Sigmoid colon (tissue), 7 donors: ENCODE data around the gene ADK. TPM values are rescaled to one million over a fixed set of nuclear protein-coding genes. Genes with fewer than 3 reads are reported as not detected.

ENCODE experiments used
- DNase-seq: peaks from one replicate; pipeline ENCODE4 v3.0.0-alpha.2; 2019
- H3K27ac ChIP-seq, 4 donors: fragments of 200-600 bp; sonication (generic); one replicate each; pipeline ENCODE4 v1.5.1; 2016 to 2019; ENCODE audit warnings: mild to moderate bottlenecking in 1 of 4
- H3K27me3 ChIP-seq, 3 donors: fragments of 200-600 bp; sonication (generic); one replicate each; pipeline ENCODE4 v1.5.1; 2019; ENCODE audit warnings: mild to moderate bottlenecking in 1 of 3
- H3K36me3 ChIP-seq, 4 donors: fragments of 200-600 bp; sonication (generic); one replicate each; pipeline ENCODE4 v1.5.1; 2016 to 2019
- H3K4me1 ChIP-seq, 4 donors: fragments of 200-600 bp; sonication (generic); one replicate each; pipeline ENCODE4 v1.5.1; 2017 to 2019
- H3K4me3 ChIP-seq, 4 donors: fragments of 200-600 bp; sonication (generic); one replicate each; pipeline ENCODE4 v1.5.1; 2017 to 2019; ENCODE audit warnings: mild to moderate bottlenecking in 2 of 4, moderate library complexity in 1 of 4
- H3K9me3 ChIP-seq, 4 donors: fragments of 200-600 bp in 3 of 4; sonication (generic) in 3 of 4; one replicate each; pipeline versions ENCODE4 v1.5.1 to v1.6.1; 2013 to 2019
- CTCF ChIP-seq, 4 experiments: fragments of 450-650 bp in 3 of 4; fragments of 200-600 bp in 1 of 4; IDR thresholded peaks; one replicate each; pipeline ENCODE4 v1.5.1; 2016 to 2019; ENCODE audit warnings: antibody characterized with exemption in 4 of 4, mild to moderate bottlenecking in 3 of 4, moderate library complexity in 2 of 4
- EP300 ChIP-seq, 4 donors: sonication (generic); formaldehyde crosslinking; IDR thresholded peaks; one replicate each; pipeline ENCODE4 v1.6.1; 2017; ENCODE audit warnings: antibody characterized with exemption in 4 of 4
- POLR2A ChIP-seq, 2 donors: fragments of 450-650 bp; IDR thresholded peaks; one replicate each; pipeline ENCODE4 v1.6.1; 2016; ENCODE audit warnings: antibody characterized with exemption in 2 of 2, mild to moderate bottlenecking in 2 of 2, moderate library complexity in 2 of 2
- POLR2AphosphoS5 ChIP-seq, 4 donors: sonication (generic); formaldehyde crosslinking; IDR thresholded peaks; one replicate each; pipeline ENCODE4 v1.6.1; 2017; ENCODE audit warnings: antibody characterized with exemption in 4 of 4
- WGBS, 2 donors: extraction: QIAGEN DNeasy Blood & Tissue Kit; methylation state at CpG; one replicate each; pipeline ENCODE4 v1.1.7; 2013; 5-methylcytosine and 5-hydroxymethylcytosine counted together
- intact Hi-C: fragments of 100-400 bp; cut with DNase I; formaldehyde crosslinking; loops from one replicate; pipeline ENCODE4 v1.15.1; 2023
- polyA plus RNA-seq, 3 donors: library from polyadenylated mRNA; stranded (reverse); fragments of 200-250 nt; gene quantifications; one replicate each; pipeline ENCODE4 v1.2.3, GENCODE V29; 2013
- total RNA-seq, 4 donors: library from RNA; depleted of rRNA; stranded (reverse); fragments of >200 nt; gene quantifications; one replicate each; pipeline ENCODE4 v1.1.0, GENCODE V29; 2016
- donor health status: healthy with polysubstance abuse.
- donor health status: Bipolar disorder and iron deficiency.
- donor health status: healthy.

Gene ADK
- total and polyA plus RNA-seq, 7 donors = 15.2 to 31.3 (median 25.3) TPM

- no peak overlapping the region for H3K4me3 ChIP-seq
- no peak for DNase-seq
- peak overlapping the region in 1 of 4 donors; percentile 17 for H3K27ac ChIP-seq
- H3K36me3 ChIP-seq = no peaks in the 10 kb centered on the region
- H3K9me3 ChIP-seq = no peaks in the 10 kb centered on the region
- H3K27me3 ChIP-seq = no peaks in the 10 kb centered on the region
- no peak for TF ChIP-seq POLR2A (IDR thresholded peaks at IDR 0.05)
- no peak for TF ChIP-seq POLR2AphosphoS5 (IDR thresholded peaks at IDR 0.05)
- no peak for TF ChIP-seq EP300 (IDR thresholded peaks at IDR 0.05)
- TF ChIP-seq CTCF (IDR thresholded peaks at IDR 0.05) = no peak
- H3K4me1 ChIP-seq = peaks cover 0 to 13% (median 5%) of the 10 kb centered on the region in 4 donors
- intact Hi-C loops = no loop called here
- WGBS, 2 donors = 91% methylated on average over 4 of the region's 4 CpGs
Measured at GRCh38 chr10:74500026-74500704, 349.1 kb downstream of the ADK start.

GRCh38 chr10:74500816-74501215 is 349.8 kb downstream of the ADK start:
- peak overlapping the region in 1 of 4 donors; percentile 17 for H3K27ac ChIP-seq
- H3K27me3 ChIP-seq = no peaks in the 10 kb centered on the region
- DNase-seq = no peak
- no peaks in the 10 kb centered on the region for H3K9me3 ChIP-seq
- TF ChIP-seq POLR2A (IDR thresholded peaks at IDR 0.05) = no peak
- no peak for TF ChIP-seq POLR2AphosphoS5 (IDR thresholded peaks at IDR 0.05)
- TF ChIP-seq CTCF (IDR thresholded peaks at IDR 0.05) = no peak
- TF ChIP-seq EP300 (IDR thresholded peaks at IDR 0.05) = no peak
- intact Hi-C loops = no loop called here
- H3K4me3 ChIP-seq = no peak overlapping the region
- H3K36me3 ChIP-seq = no peaks in the 10 kb centered on the region
- H3K4me1 ChIP-seq = peaks cover 0 to 13% (median 5%) of the 10 kb centered on the region in 4 donors

- no peak overlapping the region for H3K4me3 ChIP-seq
- TF ChIP-seq POLR2AphosphoS5 (IDR thresholded peaks at IDR 0.05) = no peak
- no peak for TF ChIP-seq POLR2A (IDR thresholded peaks at IDR 0.05)
- TF ChIP-seq CTCF (IDR thresholded peaks at IDR 0.05) = no peak
- TF ChIP-seq EP300 (IDR thresholded peaks at IDR 0.05) = no peak
- H3K9me3 ChIP-seq = no peaks in the 10 kb centered on the region
- intact Hi-C loops = no loop called here
- DNase-seq = no peak
- no peaks in the 10 kb centered on the region for H3K36me3 ChIP-seq
- no peak overlapping the region for H3K27ac ChIP-seq
- peaks cover 0 to 13% (median 5%) of the 10 kb centered on the region in 4 donors for H3K4me1 ChIP-seq
- no peaks in the 10 kb centered on the region for H3K27me3 ChIP-seq
- WGBS, 2 donors = 93 to 96% methylated on average over 1 of the region's 1 CpG
Measured at GRCh38 chr10:74502963-74503608, 352.1 kb downstream of the ADK start.

GRCh38 chr10:74507951-74508350 is 356.9 kb downstream of the ADK start:
- intact Hi-C loops = no loop called here
- Histone ChIP-seq H3K36me3 (no peaks in the 10 kb centered on the region), H3K27me3 (no peaks in the 10 kb centered on the region), H3K4me1 (no peaks in the 10 kb centered on the region), H3K27ac (no peak overlapping the region), H3K4me3 (no peak overlapping the region), H3K9me3 (peaks cover 0 to 10% (median 0%) of the 10 kb centered on the region in 4 donors)
- no peak for DNase-seq
- WGBS, 2 donors = 87 to 96% methylated on average over 1 of the region's 1 CpG
- TF ChIP-seq POLR2AphosphoS5 (IDR thresholded peaks at IDR 0.05) = no peak
- no peak for TF ChIP-seq POLR2A (IDR thresholded peaks at IDR 0.05)
- no peak for TF ChIP-seq EP300 (IDR thresholded peaks at IDR 0.05)
- TF ChIP-seq CTCF (IDR thresholded peaks at IDR 0.05) = no peak
